OCI-M2 (cell line): ENCODE results near the gene GRK5.

Experiments used
- DNase-seq: peaks from one replicate; lab custom pipeline; 2025; ENCODE audit not compliant: unreplicated experiment; lab: John Stamatoyannopoulos, UW

Gene GRK5

GRCh38 chr10:119470920-119471702, 263.7 kb downstream of the GRK5 start:
- no peak for DNase-seq

- no peak for DNase-seq
Observed at GRCh38 chr10:119473771-119474170, 266.4 kb downstream of the GRK5 start.

- DNase-seq: no peak
Observed at GRCh38 chr10:119474606-119475005, 267.2 kb downstream of the GRK5 start.

GRCh38 chr10:119477444-119477843, 270.1 kb downstream of the GRK5 start:
- no peak for DNase-seq

GRCh38 chr10:119478111-119478802, 270.9 kb downstream of the GRK5 start:
- DNase-seq: no peak

GRCh38 chr10:119478811-119479341, 271.5 kb downstream of the GRK5 start:
- no peak for DNase-seq

GRCh38 chr10:119479532-119479931, 272.2 kb downstream of the GRK5 start:
- DNase-seq: no peak

- DNase-seq: no peak
Observed at GRCh38 chr10:119480667-119481066, 273.3 kb downstream of the GRK5 start.

GRCh38 chr10:119481781-119482426, 274.5 kb downstream of the GRK5 start:
- DNase-seq: no peak

GRCh38 chr10:119483001-119483400, 275.6 kb downstream of the GRK5 start:
- DNase-seq: no peak

GRCh38 chr10:119483839-119484238, 276.5 kb downstream of the GRK5 start:
- DNase-seq: no peak

- no peak for DNase-seq
Observed at GRCh38 chr10:119488675-119489074, 281.3 kb downstream of the GRK5 start.

- DNase-seq: no peak
Observed at GRCh38 chr10:119489991-119490326, 282.6 kb downstream of the GRK5 start.

- DNase-seq: no peak
Observed at GRCh38 chr10:119491966-119492757, 284.8 kb downstream of the GRK5 start.

- no peak for DNase-seq
Observed at GRCh38 chr10:119493155-119493554, 285.8 kb downstream of the GRK5 start.

GRCh38 chr10:119494236-119495020, 287.1 kb downstream of the GRK5 start:
- DNase-seq: no peak

- DNase-seq: no peak
Observed at GRCh38 chr10:119495021-119495505, 287.7 kb downstream of the GRK5 start.

GRCh38 chr10:119495545-119495944, 288.2 kb downstream of the GRK5 start:
- DNase-seq: no peak

GRCh38 chr10:119496273-119496672, 288.9 kb downstream of the GRK5 start:
- DNase-seq: no peak

- no peak for DNase-seq
Observed at GRCh38 chr10:119497243-119497642, 289.9 kb downstream of the GRK5 start.
